Astrocyte (in vitro differentiated cells and primary cell): ENCODE measurements around the gene HAPSTR1. TPM values are rescaled to one million over a fixed set of nuclear protein-coding genes. Genes with fewer than 3 reads are reported as not detected.

Source experiments
- DNase-seq: peaks from one replicate; pipeline ENCODE4 v3.0.0-alpha.2; 2010; ENCODE audit warnings: low read depth
- FAIRE-seq: peaks from 2 replicates; lab custom pipeline; 2011; peaks lifted over from hg19 to GRCh38; lab: Jason Lieb, UNC
- H2AFZ ChIP-seq: 2 replicates; pipeline ENCODE4 v1.6.0; 2012; ENCODE audit warnings: low read depth, low read length, inconsistent platforms
- H3K27ac ChIP-seq: 2 replicates; pipeline ENCODE4 v1.5.1; 2011; ENCODE audit warnings: low read depth, low read length, inconsistent platforms
- H3K27me3 ChIP-seq: 2 replicates; pipeline ENCODE4 v1.6.0; 2011; ENCODE audit warnings: low read length, inconsistent platforms; ENCODE audit not compliant: insufficient read depth
- H3K36me3 ChIP-seq: 2 replicates; pipeline ENCODE4 v1.5.1; 2011; ENCODE audit warnings: low read length, inconsistent platforms; ENCODE audit not compliant: insufficient read depth
- H3K4me1 ChIP-seq: 2 replicates; pipeline ENCODE4 v1.5.1; 2011; ENCODE audit warnings: low read length, inconsistent platforms; ENCODE audit not compliant: insufficient read depth
- H3K4me2 ChIP-seq: 2 replicates; pipeline ENCODE4 v1.6.0; 2012; ENCODE audit warnings: low read length, inconsistent platforms
- H3K4me3 ChIP-seq: 2 replicates; pipeline ENCODE4 v1.5.1; 2011; ENCODE audit warnings: low read depth, mild to moderate bottlenecking, low read length, inconsistent platforms; ENCODE audit not compliant: insufficient read depth
- H3K79me2 ChIP-seq: 2 replicates; pipeline ENCODE4 v1.6.0; 2012; ENCODE audit warnings: mild to moderate bottlenecking, low read length, inconsistent platforms; ENCODE audit not compliant: insufficient read depth
- H3K9ac ChIP-seq: 2 replicates; pipeline ENCODE4 v1.6.0; 2012; ENCODE audit warnings: mild to moderate bottlenecking, low read length, inconsistent platforms
- H3K9me3 ChIP-seq: 2 replicates; pipeline ENCODE4 v1.5.1; 2012; ENCODE audit warnings: low read depth, mild to moderate bottlenecking, low read length, inconsistent platforms; ENCODE audit not compliant: insufficient read depth
- H4K20me1 ChIP-seq: 2 replicates; pipeline ENCODE4 v1.6.0; 2012; ENCODE audit warnings: low read length, inconsistent platforms; ENCODE audit not compliant: insufficient read depth
- H3K27ac Mint-ChIP-seq: one replicate; pipeline ENCODE4 v1.8.0; 2021; ENCODE audit warnings: mild to moderate bottlenecking, mixed read lengths; ENCODE audit not compliant: unreplicated experiment
- H3K27me3 Mint-ChIP-seq: one replicate; pipeline ENCODE4 v1.8.0; 2021; ENCODE audit warnings: low read depth, mixed read lengths; ENCODE audit not compliant: unreplicated experiment
- H3K36me3 Mint-ChIP-seq: one replicate; pipeline ENCODE4 v1.8.0; 2021; ENCODE audit warnings: low read depth, mixed read lengths; ENCODE audit not compliant: unreplicated experiment
- H3K4me1 Mint-ChIP-seq: one replicate; pipeline ENCODE4 v1.8.0; 2021; ENCODE audit warnings: low read depth, mixed read lengths; ENCODE audit not compliant: unreplicated experiment
- H3K4me3 Mint-ChIP-seq: one replicate; pipeline ENCODE4 v1.8.0; 2021; ENCODE audit warnings: mild to moderate bottlenecking, moderate library complexity, mixed read lengths; ENCODE audit not compliant: unreplicated experiment
- H3K9me3 Mint-ChIP-seq: one replicate; pipeline ENCODE4 v1.8.0; 2021; ENCODE audit warnings: mild to moderate bottlenecking, mixed read lengths; ENCODE audit not compliant: unreplicated experiment
- EZH2 ChIP-seq: IDR thresholded peaks from 2 replicates; pipeline ENCODE4 v1.6.1; 2012; ENCODE audit warnings: mild to moderate bottlenecking, low read length, inconsistent platforms; ENCODE audit not compliant: insufficient read depth
- total RNA-seq: library from RNA; stranded (reverse); gene quantifications from 2 replicates; pipeline ENCODE4 v1.2.1, GENCODE V29; 2021
- TF ChIP-seq, protein P1 (sequence below): IDR thresholded peaks from 2 replicates; pipeline ENCODE4 v1.5.1; 2011; ENCODE audit warnings: low read depth, mild to moderate bottlenecking, inconsistent platforms, low read length, moderate library complexity; ENCODE audit not compliant: insufficient read depth

Gene HAPSTR1
- total RNA-seq, 1 donor from 2014 or later, result 99.5 TPM

DNA sequence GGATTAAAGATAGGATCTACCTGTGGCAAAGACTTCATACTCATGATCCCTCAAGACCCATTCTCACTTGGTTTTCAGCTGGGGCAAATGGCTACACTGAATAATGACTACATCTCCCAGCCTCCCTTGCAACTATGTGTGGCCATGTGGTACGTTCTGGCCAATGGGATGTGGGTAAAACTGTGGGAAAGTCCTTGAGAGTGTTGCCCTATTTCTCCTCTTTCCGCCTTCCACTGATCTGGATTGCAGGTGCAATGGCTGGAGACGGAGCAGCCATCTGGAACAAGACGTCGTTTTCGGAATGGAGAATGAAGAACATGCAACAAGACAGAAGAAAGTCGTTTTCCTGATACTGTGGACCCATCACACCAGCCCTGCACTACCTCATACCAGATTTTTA lies 48.5 kb downstream of the HAPSTR1 start:
- Histone ChIP-seq H3K36me3 (no peaks in the 10 kb centered on the region), H3K27me3 (no peaks in the 10 kb centered on the region), H2AFZ (no peak overlapping the region), H4K20me1 (peaks cover 41% of the 10 kb centered on the region), H3K9ac (no peak overlapping the region), H3K27ac (no peak overlapping the region), H3K4me3 (no peak overlapping the region), H3K79me2 (no peaks in the 10 kb centered on the region), H3K4me1 (no peaks in the 10 kb centered on the region), H3K9me3 (no peaks in the 10 kb centered on the region), H3K4me2 (no peak overlapping the region)
- TF ChIP-seq, protein P1, sequence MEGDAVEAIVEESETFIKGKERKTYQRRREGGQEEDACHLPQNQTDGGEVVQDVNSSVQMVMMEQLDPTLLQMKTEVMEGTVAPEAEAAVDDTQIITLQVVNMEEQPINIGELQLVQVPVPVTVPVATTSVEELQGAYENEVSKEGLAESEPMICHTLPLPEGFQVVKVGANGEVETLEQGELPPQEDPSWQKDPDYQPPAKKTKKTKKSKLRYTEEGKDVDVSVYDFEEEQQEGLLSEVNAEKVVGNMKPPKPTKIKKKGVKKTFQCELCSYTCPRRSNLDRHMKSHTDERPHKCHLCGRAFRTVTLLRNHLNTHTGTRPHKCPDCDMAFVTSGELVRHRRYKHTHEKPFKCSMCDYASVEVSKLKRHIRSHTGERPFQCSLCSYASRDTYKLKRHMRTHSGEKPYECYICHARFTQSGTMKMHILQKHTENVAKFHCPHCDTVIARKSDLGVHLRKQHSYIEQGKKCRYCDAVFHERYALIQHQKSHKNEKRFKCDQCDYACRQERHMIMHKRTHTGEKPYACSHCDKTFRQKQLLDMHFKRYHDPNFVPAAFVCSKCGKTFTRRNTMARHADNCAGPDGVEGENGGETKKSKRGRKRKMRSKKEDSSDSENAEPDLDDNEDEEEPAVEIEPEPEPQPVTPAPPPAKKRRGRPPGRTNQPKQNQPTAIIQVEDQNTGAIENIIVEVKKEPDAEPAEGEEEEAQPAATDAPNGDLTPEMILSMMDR, result no peak
- TF ChIP-seq EZH2, result no peak
- H3K4me3 Mint-ChIP-seq, result no peak overlapping the region
- H3K27ac Mint-ChIP-seq, result no peak overlapping the region
- H3K4me1 Mint-ChIP-seq, result peaks cover 3% of the 10 kb centered on the region
- no peak for FAIRE-seq
- no peaks in the 10 kb centered on the region for H3K9me3 Mint-ChIP-seq
- DNase-seq, result no peak
- H3K27me3 Mint-ChIP-seq, result no peaks in the 10 kb centered on the region
- H3K36me3 Mint-ChIP-seq, result peaks cover 5% of the 10 kb centered on the region

Other genes starting within 250 kb of the HAPSTR1 start
- gene CARHSP1, start 222.6 kb upstream of the HAPSTR1 start, total RNA-seq, result 51.0 and 61.5 TPM in 2 replicates
- not detected in 2 replicates for gene LITAFD, start 209.3 kb upstream of the HAPSTR1 start, total RNA-seq
- 93.6 and 96.9 TPM in 2 replicates for gene USP7, start 127.7 kb upstream of the HAPSTR1 start, total RNA-seq